Prostate gland (tissue), 2 donors: Measurements from ENCODE around the gene SLC43A2. TPM values are rescaled to one million over a fixed set of nuclear protein-coding genes. Genes with fewer than 3 reads are reported as not detected.

Source experiments
- DNase-seq: peaks from one replicate; pipeline ENCODE4 v3.0.0-alpha.2; 2019; ENCODE audit warnings: low spot score
- H3K27ac ChIP-seq, 2 donors: fragments of 200-600 bp; sonication (generic); 2 replicates each; pipeline ENCODE4 v1.5.1; 2017 to 2019
- H3K27me3 ChIP-seq: fragments of 200-600 bp; sonication (generic); replicated peaks from 2 replicates; pipeline ENCODE4 v1.5.1; 2019; ENCODE audit not compliant: insufficient read depth
- H3K36me3 ChIP-seq, 2 donors: fragments of 200-600 bp; sonication (generic); 1 replicate in 1 of 2; 2 replicates in 1 of 2; pipeline versions ENCODE4 v1.5.1 to v1.8.1; 2017 to 2019
- H3K4me1 ChIP-seq: fragments of 200-600 bp; sonication (generic); replicated peaks from 2 replicates; pipeline ENCODE4 v1.5.1; 2019
- H3K4me3 ChIP-seq, 2 donors: fragments of 200-600 bp; sonication (generic); 2 replicates each; pipeline ENCODE4 v1.5.1; 2017 to 2019
- H3K9me3 ChIP-seq: fragments of 200-600 bp; sonication (generic); 2 replicates; pipeline ENCODE4 v1.5.1; 2017
- CTCF ChIP-seq, 4 experiments: fragments of 200-600 bp in 2 of 4; fragments of 450-650 bp in 2 of 4; sonication (generic) in 2 of 4; IDR thresholded peaks; 1 replicate in 3 of 4; 2 replicates in 1 of 4; pipeline ENCODE4 v1.5.1; 2016 to 2019; ENCODE audit warnings: antibody characterized with exemption in 4 of 4, mild to moderate bottlenecking in 2 of 4, moderate library complexity in 2 of 4
- POLR2A ChIP-seq: fragments of 450-650 bp; IDR thresholded peaks from one replicate; pipeline ENCODE4 v1.6.1; 2016; ENCODE audit warnings: antibody characterized with exemption, mild to moderate bottlenecking
- POLR2AphosphoS5 ChIP-seq: sonication (generic); formaldehyde crosslinking; IDR thresholded peaks from one replicate; pipeline ENCODE4 v1.6.1; 2017; ENCODE audit warnings: antibody characterized with exemption
- WGBS: methylation state at CpG from one replicate; pipeline ENCODE4 v1.1.5; 2018; 5-methylcytosine and 5-hydroxymethylcytosine counted together
- intact Hi-C: fragments of 100-400 bp; cut with DNase I; formaldehyde crosslinking; loops from one replicate; pipeline ENCODE4 v1.14.2; 2022
- total RNA-seq, 2 donors: library from RNA; depleted of rRNA; stranded (reverse); fragments of >200 nt; gene quantifications; one replicate each; pipeline ENCODE4 v1.1.0, GENCODE V29; 2016

Gene SLC43A2
- total RNA-seq, 2 donors from 2014 or later: 11.8 to 14.8 TPM

- Histone ChIP-seq H3K36me3 (peaks cover 33 to 43% of the 10 kb centered on the region in 2 donors), H3K27ac (peak within 1 kb of the TSS; percentile 92 to 96)
- DNase-seq: peak; percentile 84
These were observed 21.3 kb upstream of the SLC43A2 start, which contains the start of gene RILP for GRCh38 chr17:1649844-1650501. TSS of gene RILP (minus strand) at chr17:1649866. CDS start at chr17:1649804, 62 bp downstream.

GRCh38 chr17:1648963-1649843, 20.6 kb upstream of the SLC43A2 start:
- H3K27ac ChIP-seq: peak overlapping the region; percentile 92 to 96
- H3K4me3 ChIP-seq: peak overlapping the region; percentile 72 to 77
- H3K4me1 ChIP-seq: peaks cover 10% of the 10 kb centered on the region
- under 1% methylated on average over 47 of the region's 100 CpGs for WGBS
- H3K9me3 ChIP-seq: no peaks in the 10 kb centered on the region
- DNase-seq: peak; percentile 93
- peaks cover 26 to 36% of the 10 kb centered on the region in 2 donors for H3K36me3 ChIP-seq
- intact Hi-C loops: loop anchor here (5.0 kb wide), 1 partner anchor 72 kb away; no protein-coding TSS in a partner anchor
- H3K27me3 ChIP-seq: no peaks in the 10 kb centered on the region
- TF ChIP-seq POLR2A (peak; percentile 74), CTCF (IDR thresholded peaks at IDR 0.05) (peak in 2 of 4 experiments; percentile 88 to 94), POLR2AphosphoS5 (peak; percentile 41)

More at GRCh38 chr17:1649844-1650501, 21.3 kb upstream of the SLC43A2 start, which contains the start of gene RILP:
- WGBS: 14% methylated on average over 23 of the region's 23 CpGs
- Histone ChIP-seq H3K27me3 (no peaks in the 10 kb centered on the region), H3K4me1 (peaks cover 8% of the 10 kb centered on the region), H3K4me3 (peak within 1 kb of the TSS; percentile 72 to 77), H3K9me3 (no peaks in the 10 kb centered on the region)
- peak; percentile 83 for TF ChIP-seq POLR2AphosphoS5
- no peak for TF ChIP-seq CTCF (IDR thresholded peaks at IDR 0.05)
- TF ChIP-seq POLR2A: peak; percentile 53
- intact Hi-C loops: loop anchor here (5.0 kb wide), 1 partner anchor 73 kb away; no protein-coding TSS in a partner anchor

DNA sequence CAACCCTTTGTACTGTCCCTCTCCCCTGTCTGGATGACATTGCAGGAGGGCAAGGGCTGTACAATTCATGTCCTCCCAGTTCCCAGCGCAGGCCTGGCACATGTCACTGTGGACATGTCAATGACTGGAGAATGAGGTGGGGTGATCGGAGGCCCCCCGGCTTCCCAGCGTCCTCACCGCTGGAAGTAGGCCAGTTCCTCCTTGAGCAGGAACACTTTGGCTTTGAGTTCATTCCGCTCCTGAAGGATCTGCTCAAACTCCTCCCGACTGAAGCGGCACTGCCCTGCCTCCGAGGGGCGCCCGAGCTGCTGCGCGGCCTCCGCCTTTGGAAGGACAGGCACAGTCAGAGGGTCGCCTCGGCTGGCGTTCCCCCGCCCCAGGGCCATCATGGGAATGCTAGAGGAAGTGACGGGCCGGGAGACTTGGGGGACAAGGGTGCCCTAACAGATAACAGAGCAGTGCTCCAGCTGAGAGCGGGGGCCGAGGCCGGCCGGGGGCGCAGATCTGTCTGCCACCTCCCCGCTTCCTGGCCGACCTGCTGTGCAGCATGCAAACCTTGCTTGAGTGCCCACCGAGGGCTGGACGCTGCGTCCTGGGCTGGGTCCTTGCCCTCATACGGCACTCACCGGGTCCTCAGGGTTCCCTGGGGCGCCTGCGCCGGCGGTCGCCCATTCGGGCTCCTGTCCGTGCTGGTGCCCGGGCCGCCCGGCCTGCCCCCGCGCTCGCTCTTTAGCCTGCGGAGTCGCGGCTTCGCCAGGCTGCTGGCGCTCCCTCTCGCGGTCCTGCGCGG, 19.7 kb upstream of the SLC43A2 start:
- Histone ChIP-seq H3K27ac (peak overlapping the region; percentile 80 to 92), H3K27me3 (no peaks in the 10 kb centered on the region), H3K36me3 (peaks cover 18 to 29% of the 10 kb centered on the region in 2 donors), H3K9me3 (no peaks in the 10 kb centered on the region), H3K4me3 (peak overlapping the region; percentile 72 to 77), H3K4me1 (peaks cover 16% of the 10 kb centered on the region)
- TF ChIP-seq POLR2AphosphoS5 (no peak), CTCF (IDR thresholded peaks at IDR 0.05) (peak in 2 of 4 experiments; percentile 93 to 96), POLR2A (no peak)
- WGBS: 7% methylated on average over 53 of the region's 54 CpGs
- DNase-seq: peak; percentile 32
- intact Hi-C loops: loop anchor here (5.0 kb wide), 1 partner anchor 71 kb away; no protein-coding TSS in a partner anchor

GRCh38 chr17:1647802-1648171, 19.2 kb upstream of the SLC43A2 start:
- Histone ChIP-seq H3K4me3 (no peak overlapping the region), H3K36me3 (peaks cover 13 to 23% of the 10 kb centered on the region in 2 donors), H3K9me3 (no peaks in the 10 kb centered on the region), H3K27ac (peak overlapping the region; percentile 80 to 92), H3K4me1 (peaks cover 16% of the 10 kb centered on the region), H3K27me3 (no peaks in the 10 kb centered on the region)
- intact Hi-C loops: loop anchor here (5.0 kb wide), 1 partner anchor 70 kb away; no protein-coding TSS in a partner anchor
- no peak for DNase-seq
- 48% methylated on average over 11 of the region's 11 CpGs for WGBS
- TF ChIP-seq POLR2A (no peak), POLR2AphosphoS5 (no peak), CTCF (IDR thresholded peaks at IDR 0.05) (no peak)
